ENCODE data around the gene C2orf68. TPM values are rescaled to one million over a fixed set of nuclear protein-coding genes. Genes with fewer than 3 reads are reported as not detected.
"Not testable (repeated sequence)": the region's sequence is repeated elsewhere in the genome, so short reads cannot be mapped to it uniquely, and the experiment has no call there.

Gene C2orf68
- total and polyA plus RNA-seq, 4 donors, result 15.5 to 35.2 (median 21.4) TPM

DNA sequence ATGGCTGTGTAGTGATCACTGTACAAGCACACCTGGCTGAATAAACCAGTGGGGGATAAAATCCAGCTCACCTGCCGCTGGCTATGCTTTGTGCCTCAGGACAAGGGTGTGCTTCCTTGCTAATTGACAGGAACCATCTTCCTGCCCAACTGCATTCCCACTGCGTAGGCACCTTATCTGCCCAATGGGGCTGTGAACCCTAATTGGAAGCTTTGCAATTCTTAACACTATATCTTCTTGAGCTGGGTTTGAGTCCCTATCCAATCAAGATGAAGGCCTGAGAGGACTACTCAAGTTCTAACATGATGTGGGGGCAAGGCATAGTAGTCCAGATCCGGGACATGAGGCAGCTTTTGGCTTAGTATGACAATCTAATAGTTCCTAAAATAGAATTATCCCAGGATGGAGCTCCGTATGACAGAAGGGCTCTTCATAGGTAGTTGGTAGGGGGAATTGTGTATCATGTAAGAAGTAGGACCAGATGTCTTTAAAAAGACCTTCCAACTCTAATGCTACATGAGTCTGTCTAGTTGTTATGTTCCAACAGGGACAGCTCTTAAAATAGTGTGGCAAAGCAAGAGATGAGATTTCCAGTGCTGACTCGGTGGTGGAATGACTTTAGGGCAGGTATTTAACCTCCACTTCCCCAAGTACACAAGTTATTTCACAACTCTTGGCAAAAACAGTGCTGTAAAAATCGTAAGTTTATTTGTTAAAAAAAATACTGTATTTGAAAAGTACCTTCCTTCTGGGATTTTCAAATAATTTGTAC, 7.1 kb downstream of the C2orf68 start:
- Histone ChIP-seq H3K4me1 (ENCODE audit: control insufficient read depth in 1 of 2, insufficient read depth in 2 of 2, low read length in 2 of 2) (peaks cover 2 to 8% of the 10 kb centered on the region in 2 donors), H3K27me3 (ENCODE audit: control insufficient read depth in 1 of 2, insufficient read depth in 2 of 2, low read length in 1 of 2) (no peaks in the 10 kb centered on the region), H3K27ac (ENCODE audit: low read depth in 1 of 2, low read length in 2 of 2) (peak overlapping the region in 1 of 2 donors; percentile 36), H3K4me3 (ENCODE audit: low read length in 2 of 2) (no peak overlapping the region), H3K9me3 (ENCODE audit: control insufficient read depth, low read length) (no peaks in the 10 kb centered on the region), H3K36me3 (ENCODE audit: control insufficient read depth in 1 of 2, insufficient read depth in 2 of 2, low read length in 1 of 2) (peaks cover 2 to 5% of the 10 kb centered on the region in 2 donors)
- intact Hi-C loops (cut with DNase I), result loop anchor here (5.0 kb wide), 1 partner anchor 42 kb away; the partner anchor contains the start of gene GGCX (in 2 of the 2)
- WGBS, 2 donors, result 24% methylated on average over 6 of the region's 6 CpGs
- no peak for DNase-seq
- no peak for ATAC-seq (ENCODE audit: low FRiP score)

DNA sequence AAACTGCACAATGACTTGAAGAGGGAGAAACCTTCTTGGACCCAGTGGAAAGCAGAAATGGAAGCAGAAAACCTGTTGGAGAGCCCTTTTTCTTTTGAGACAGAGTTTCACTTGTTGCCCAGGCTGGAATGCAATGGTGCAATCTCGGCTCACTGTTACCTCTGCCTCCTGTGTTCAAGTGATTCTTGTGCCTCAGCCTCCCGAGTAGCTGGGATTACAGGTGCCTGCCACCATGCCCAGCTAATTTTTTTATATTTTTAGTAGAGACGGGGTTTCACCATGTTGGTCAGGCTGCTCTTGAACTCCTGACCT, 7.8 kb downstream of the C2orf68 start:
- intact Hi-C loops (cut with DNase I), result loop anchor here (5.0 kb wide), 1 partner anchor 42 kb away; the partner anchor contains the start of gene GGCX (in 2 of the 2)
- 60 to 77% methylated on average over 3 of the region's 3 CpGs for WGBS, 2 donors

DNA sequence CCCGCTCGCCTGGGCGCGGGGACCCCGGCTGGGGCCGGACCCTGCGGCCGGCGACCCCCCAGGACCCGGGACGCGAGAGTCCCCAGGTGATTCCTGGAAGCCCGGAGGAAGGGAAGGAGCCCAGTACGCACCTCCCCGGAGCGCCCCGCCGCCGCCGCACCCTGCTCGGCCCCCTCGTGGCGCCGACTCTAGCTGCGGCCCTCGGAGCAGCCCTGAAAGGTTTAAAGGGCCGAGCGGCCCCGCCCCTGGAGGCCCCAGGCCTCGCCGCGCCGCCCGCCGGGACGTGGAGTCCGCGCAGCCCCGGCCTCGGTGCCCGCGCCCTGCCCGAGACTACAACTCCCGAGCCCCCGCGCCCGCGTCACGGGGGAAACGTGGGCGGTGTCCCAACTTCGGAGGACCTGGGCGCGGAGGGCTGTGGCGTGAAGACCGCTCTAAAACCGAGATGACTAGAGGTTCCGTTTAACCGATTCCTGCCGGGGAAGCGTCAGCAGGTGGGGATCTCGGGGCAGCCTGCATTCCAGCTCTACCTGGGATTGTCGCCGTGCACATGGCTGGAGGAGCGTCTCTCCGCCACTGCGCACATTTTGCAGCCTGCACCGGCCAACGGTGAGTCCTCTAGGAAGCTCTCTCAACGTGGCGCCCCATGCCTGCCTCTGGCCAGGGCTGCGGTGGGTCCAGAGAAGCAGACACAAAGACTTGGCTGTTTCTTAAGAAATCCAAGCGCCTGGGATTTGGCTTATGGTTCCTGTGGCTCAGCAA, 9.2 kb downstream of the C2orf68 start, which contains the start of gene TMEM150A:
TSS of gene TMEM150A (minus strand) at position 223 of the 759 bp plus-strand sequence. CDS start 750 bp downstream, outside the sequence.
- peak within 1 kb of the TSS in 1 of 2 donors; percentile 35 for H3K27ac ChIP-seq (ENCODE audit: low read depth in 1 of 2, low read length in 2 of 2)
- H3K36me3 ChIP-seq (ENCODE audit: control insufficient read depth in 1 of 2, insufficient read depth in 2 of 2, low read length in 1 of 2), result peaks cover 0 to 2% of the 10 kb centered on the region in 2 donors
- no peaks in the 10 kb centered on the region for H3K9me3 ChIP-seq (ENCODE audit: control insufficient read depth, low read length)
- ATAC-seq (ENCODE audit: low FRiP score) (peak; percentile 98), DNase-seq (peak; percentile 97 to 98)
- peak within 1 kb of the TSS; percentile 71 to 90 for H3K4me3 ChIP-seq (ENCODE audit: low read length in 2 of 2)
- WGBS, 2 donors, result 1% methylated on average over 51 to 73 of the region's 73 CpGs
- intact Hi-C loops (cut with DNase I), result loop anchor here (5.0 kb wide), 1 partner anchor 40 kb away; the partner anchor contains the start of gene GGCX (in 2 of the 2)
- H3K27me3 ChIP-seq (ENCODE audit: control insufficient read depth in 1 of 2, insufficient read depth in 2 of 2, low read length in 1 of 2), result no peaks in the 10 kb centered on the region
- peaks cover 2 to 8% of the 10 kb centered on the region in 2 donors for H3K4me1 ChIP-seq (ENCODE audit: control insufficient read depth in 1 of 2, insufficient read depth in 2 of 2, low read length in 2 of 2)

More for the DNA sequence above, 7.8 kb downstream of the C2orf68 start:
- H3K4me1 ChIP-seq (ENCODE audit: control insufficient read depth in 1 of 2, insufficient read depth in 2 of 2, low read length in 2 of 2); H3K36me3 ChIP-seq (ENCODE audit: control insufficient read depth in 1 of 2, insufficient read depth in 2 of 2, low read length in 1 of 2); H3K4me3 ChIP-seq (ENCODE audit: low read length in 2 of 2); H3K27ac ChIP-seq (ENCODE audit: low read depth in 1 of 2, low read length in 2 of 2); H3K27me3 ChIP-seq (ENCODE audit: control insufficient read depth in 1 of 2, insufficient read depth in 2 of 2, low read length in 1 of 2); H3K9me3 ChIP-seq (ENCODE audit: control insufficient read depth, low read length); ATAC-seq (ENCODE audit: low FRiP score): not testable (repeated sequence)
- peak in 1 of 2 donors; percentile 28 for DNase-seq

DNA sequence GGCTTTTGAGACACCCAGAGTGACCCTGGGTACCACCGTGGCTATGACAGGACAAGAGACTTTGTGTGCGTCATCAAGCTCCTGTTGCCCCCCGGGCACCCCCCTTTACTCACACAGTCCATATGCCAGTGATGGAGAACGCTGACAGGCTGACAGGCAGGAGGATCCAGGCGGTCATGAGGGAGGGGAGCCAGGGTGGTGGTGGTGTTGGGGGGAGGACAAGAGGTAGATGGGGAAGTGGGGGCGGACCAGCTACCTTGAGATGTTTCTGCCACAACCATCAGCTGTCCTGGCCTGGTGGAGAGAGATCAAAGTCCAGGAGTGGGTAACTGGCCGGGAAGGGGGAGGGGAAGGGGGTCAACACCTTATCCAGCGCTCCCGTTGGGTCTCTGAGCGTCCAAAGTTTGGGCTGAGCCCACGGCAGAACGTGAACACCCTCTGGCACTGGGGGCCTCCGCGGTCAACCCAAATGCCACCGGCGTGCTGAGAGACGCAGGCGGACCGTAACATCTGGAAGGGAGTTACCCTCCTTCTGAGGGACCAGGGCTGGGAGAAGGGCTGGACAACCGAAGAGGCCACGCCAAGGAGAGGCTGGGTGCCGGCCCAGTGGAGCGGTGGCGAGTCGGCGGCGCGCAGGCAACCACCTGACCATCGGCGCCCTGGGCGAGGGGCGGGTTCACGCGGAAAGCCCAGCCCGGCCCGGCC, 9.9 kb downstream of the C2orf68 start:
- intact Hi-C loops (cut with DNase I), result loop anchor here (5.0 kb wide), 1 partner anchor 40 kb away; the partner anchor contains the start of gene GGCX (in 2 of the 2)
- ATAC-seq (ENCODE audit: low FRiP score) (peak; percentile 75), DNase-seq (peak; percentile 85 to 92)
- peaks cover 2 to 8% of the 10 kb centered on the region in 2 donors for H3K4me1 ChIP-seq (ENCODE audit: control insufficient read depth in 1 of 2, insufficient read depth in 2 of 2, low read length in 2 of 2)
- H3K27me3 ChIP-seq (ENCODE audit: control insufficient read depth in 1 of 2, insufficient read depth in 2 of 2, low read length in 1 of 2), result no peaks in the 10 kb centered on the region
- peak overlapping the region; percentile 31 to 90 for H3K4me3 ChIP-seq (ENCODE audit: low read length in 2 of 2)
- 2 to 3% methylated on average over 21 to 36 of the region's 36 CpGs for WGBS, 2 donors
- no peaks in the 10 kb centered on the region for H3K9me3 ChIP-seq (ENCODE audit: control insufficient read depth, low read length)
- peak overlapping the region in 1 of 2 donors; percentile 30 for H3K27ac ChIP-seq (ENCODE audit: low read depth in 1 of 2, low read length in 2 of 2)
- H3K36me3 ChIP-seq (ENCODE audit: control insufficient read depth in 1 of 2, insufficient read depth in 2 of 2, low read length in 1 of 2), result peaks cover 0 to under 1% of the 10 kb centered on the region in 2 donors

DNA sequence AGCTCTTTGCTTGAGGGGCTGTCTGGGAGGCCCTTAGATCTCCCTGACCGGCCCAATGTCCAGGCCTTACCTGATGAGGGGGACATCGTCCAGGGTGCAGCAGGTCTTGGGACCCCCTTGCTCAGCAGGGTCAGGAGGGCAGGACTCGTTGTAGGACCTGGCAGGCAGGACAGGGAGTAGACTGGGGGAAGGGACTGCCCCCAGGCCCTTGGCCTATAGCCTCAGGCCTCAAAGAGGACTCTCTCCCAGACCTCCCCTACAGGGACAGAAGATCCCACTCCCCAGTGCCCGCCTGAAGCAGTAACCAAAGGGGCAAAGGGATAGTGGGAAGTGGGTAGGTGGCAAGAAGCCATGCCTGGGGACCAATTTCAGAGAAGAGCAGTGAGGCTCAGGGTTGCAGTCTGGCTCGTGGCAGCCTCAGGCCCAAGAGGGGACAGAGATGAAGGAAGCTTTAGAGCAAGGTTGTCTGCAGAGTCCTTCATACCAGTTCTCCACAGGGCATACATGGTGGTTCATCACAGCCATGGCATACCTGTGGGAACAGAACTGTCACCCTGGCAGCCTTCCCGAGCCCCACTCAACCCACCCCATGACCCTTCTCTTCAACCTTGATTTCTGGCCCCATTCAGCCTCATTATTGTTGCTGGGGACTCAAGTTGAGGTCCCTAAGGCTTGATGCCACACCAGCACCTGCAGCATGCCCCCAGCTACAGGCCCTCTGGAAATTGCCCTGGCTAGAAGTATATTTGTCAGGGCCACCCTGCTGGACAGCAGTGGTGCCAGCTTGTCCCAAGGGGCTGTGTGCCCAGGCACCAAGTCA, 10.7 kb downstream of the C2orf68 start:
- DNase-seq (no peak), ATAC-seq (ENCODE audit: low FRiP score) (no peak)
- H3K4me3 ChIP-seq (ENCODE audit: low read length in 2 of 2), result no peak overlapping the region
- intact Hi-C loops (cut with DNase I), result loop anchor here (5.0 kb wide), 1 partner anchor 39 kb away; the partner anchor contains the start of gene GGCX (in 2 of the 2)
- H3K4me1 ChIP-seq (ENCODE audit: control insufficient read depth in 1 of 2, insufficient read depth in 2 of 2, low read length in 2 of 2), result peaks cover 0 to 6% of the 10 kb centered on the region in 2 donors
- H3K36me3 ChIP-seq (ENCODE audit: control insufficient read depth in 1 of 2, insufficient read depth in 2 of 2, low read length in 1 of 2), result no peaks in the 10 kb centered on the region
- H3K27ac ChIP-seq (ENCODE audit: low read depth in 1 of 2, low read length in 2 of 2), result peak overlapping the region in 1 of 2 donors; percentile 16
- WGBS, 2 donors, result 68% methylated on average over 6 of the region's 6 CpGs
- no peaks in the 10 kb centered on the region for H3K9me3 ChIP-seq (ENCODE audit: control insufficient read depth, low read length)
- no peaks in the 10 kb centered on the region for H3K27me3 ChIP-seq (ENCODE audit: control insufficient read depth in 1 of 2, insufficient read depth in 2 of 2, low read length in 1 of 2)

DNA sequence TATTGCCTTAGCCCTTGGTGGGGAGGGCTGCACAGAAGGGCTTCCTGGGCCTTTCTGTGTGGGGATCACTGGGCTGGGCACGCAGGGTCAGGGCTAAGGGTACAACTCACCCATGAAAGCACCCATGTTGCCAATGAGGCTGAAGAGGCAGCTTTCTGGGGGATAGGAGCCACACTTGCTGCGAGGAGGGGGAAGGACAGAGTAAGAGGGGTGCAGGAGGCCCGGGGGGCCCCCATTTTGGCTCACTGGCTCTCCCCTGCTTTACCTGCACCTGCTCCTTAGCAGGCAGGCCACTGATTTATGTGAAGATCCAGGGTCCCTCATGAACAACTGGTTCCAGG, 11.7 kb downstream of the C2orf68 start:
- no peak for DNase-seq
- WGBS, 2 donors, result 77 to 86% methylated on average over 3 of the region's 3 CpGs
- Histone ChIP-seq H3K4me3 (ENCODE audit: low read length in 2 of 2) (no peak overlapping the region), H3K27me3 (ENCODE audit: control insufficient read depth in 1 of 2, insufficient read depth in 2 of 2, low read length in 1 of 2) (no peaks in the 10 kb centered on the region), H3K36me3 (ENCODE audit: control insufficient read depth in 1 of 2, insufficient read depth in 2 of 2, low read length in 1 of 2) (no peaks in the 10 kb centered on the region), H3K27ac (ENCODE audit: low read depth in 1 of 2, low read length in 2 of 2) (no peak overlapping the region), H3K9me3 (ENCODE audit: control insufficient read depth, low read length) (no peaks in the 10 kb centered on the region), H3K4me1 (ENCODE audit: control insufficient read depth in 1 of 2, insufficient read depth in 2 of 2, low read length in 2 of 2) (no peaks in the 10 kb centered on the region)
- intact Hi-C loops (cut with DNase I), result loop anchor here (5.0 kb wide), 1 partner anchor 38 kb away; the partner anchor contains the start of gene GGCX (in 2 of the 2)
- ATAC-seq (ENCODE audit: low FRiP score), result no peak

DNA sequence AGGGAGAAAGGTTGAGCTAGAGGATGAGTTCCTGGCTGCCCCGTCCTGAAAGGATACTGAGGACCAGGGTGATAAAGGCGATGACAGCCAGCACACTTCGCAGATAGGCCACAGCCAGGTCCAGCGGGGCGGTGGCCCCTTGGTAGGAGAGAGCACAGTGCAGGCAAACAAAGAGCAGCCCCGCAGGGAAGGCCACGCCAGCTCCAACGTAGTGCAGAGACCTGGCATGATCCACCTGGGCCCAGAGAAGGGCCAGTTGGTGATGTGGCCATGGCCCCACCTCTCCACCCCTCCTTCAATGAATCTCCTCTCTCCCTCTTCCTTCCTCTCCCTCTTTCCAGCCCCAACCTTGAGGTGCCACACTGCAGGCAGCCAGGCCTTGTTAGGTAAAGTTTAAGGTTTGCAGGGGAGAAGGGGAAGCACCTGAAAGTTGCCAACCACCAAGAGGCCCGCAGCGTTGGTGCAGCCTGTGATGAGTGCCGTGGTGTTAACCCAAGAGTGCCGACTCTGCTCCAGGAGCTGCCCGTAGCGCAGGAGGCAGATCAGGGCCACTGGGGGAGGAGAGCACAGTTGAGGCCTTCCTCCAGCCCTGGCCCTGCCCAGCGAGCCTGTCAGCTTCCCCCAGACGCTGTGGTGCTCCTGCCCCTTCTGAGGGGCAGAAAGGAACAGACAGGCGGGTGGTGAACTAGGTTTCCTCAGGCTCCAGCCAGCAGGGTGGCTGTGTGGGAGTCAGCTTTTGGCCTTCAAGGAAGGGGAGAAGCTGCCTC, 12.2 kb downstream of the C2orf68 start:
- ATAC-seq (ENCODE audit: low FRiP score) (no peak), DNase-seq (peak in 1 of 2 donors; percentile 47)
- H3K36me3 ChIP-seq (ENCODE audit: control insufficient read depth in 1 of 2, insufficient read depth in 2 of 2, low read length in 1 of 2), result no peaks in the 10 kb centered on the region
- peaks cover 0 to 2% of the 10 kb centered on the region in 2 donors for H3K4me1 ChIP-seq (ENCODE audit: control insufficient read depth in 1 of 2, insufficient read depth in 2 of 2, low read length in 2 of 2)
- intact Hi-C loops (cut with DNase I), result loop anchor here (5.0 kb wide), 1 partner anchor 37 kb away; the partner anchor contains the start of gene GGCX (in 2 of the 2)
- H3K9me3 ChIP-seq (ENCODE audit: control insufficient read depth, low read length), result no peaks in the 10 kb centered on the region
- H3K27me3 ChIP-seq (ENCODE audit: control insufficient read depth in 1 of 2, insufficient read depth in 2 of 2, low read length in 1 of 2), result no peaks in the 10 kb centered on the region
- no peak overlapping the region for H3K27ac ChIP-seq (ENCODE audit: low read depth in 1 of 2, low read length in 2 of 2)
- 63 to 65% methylated on average over 17 of the region's 17 CpGs for WGBS, 2 donors
- H3K4me3 ChIP-seq (ENCODE audit: low read length in 2 of 2), result no peak overlapping the region
